ENCODE data around the gene HMCN2.

HMCN2 gene

GRCh38 chr9:130325921-130326320, 60.4 kb downstream of the HMCN2 start:
- no peak for TF ChIP-seq CTCF (IDR thresholded peaks at IDR 0.05; ENCODE audit: low read depth, low read length, missing control alignments)
- H3K4me3 ChIP-seq (ENCODE audit: low read depth, low read length) = no peak overlapping the region
- DNase-seq (ENCODE audit: low read depth) = no peak

GRCh38 chr9:130327070-130327780, 61.7 kb downstream of the HMCN2 start:
- H3K4me3 ChIP-seq (ENCODE audit: low read depth, low read length) = no peak overlapping the region
- peak; percentile 55 for TF ChIP-seq CTCF (IDR thresholded peaks at IDR 0.05; ENCODE audit: low read depth, low read length, missing control alignments)
- no peak for DNase-seq (ENCODE audit: low read depth)

GRCh38 chr9:130327781-130328348, 62.3 kb downstream of the HMCN2 start:
- TF ChIP-seq CTCF (IDR thresholded peaks at IDR 0.05; ENCODE audit: low read depth, low read length, missing control alignments) = no peak
- DNase-seq (ENCODE audit: low read depth) = no peak
- no peak overlapping the region for H3K4me3 ChIP-seq (ENCODE audit: low read depth, low read length)

- no peak for TF ChIP-seq CTCF (IDR thresholded peaks at IDR 0.05; ENCODE audit: low read depth, low read length, missing control alignments)
- DNase-seq (ENCODE audit: low read depth) = no peak
- H3K4me3 ChIP-seq (ENCODE audit: low read depth, low read length) = no peak overlapping the region
Measured at GRCh38 chr9:130328349-130328801, 62.8 kb downstream of the HMCN2 start.

- TF ChIP-seq CTCF (IDR thresholded peaks at IDR 0.05; ENCODE audit: low read depth, low read length, missing control alignments) = no peak
- no peak overlapping the region for H3K4me3 ChIP-seq (ENCODE audit: low read depth, low read length)
- no peak for DNase-seq (ENCODE audit: low read depth)
Measured at GRCh38 chr9:130329061-130329460, 63.5 kb downstream of the HMCN2 start.

- DNase-seq (ENCODE audit: low read depth) = no peak
- TF ChIP-seq CTCF (IDR thresholded peaks at IDR 0.05; ENCODE audit: low read depth, low read length, missing control alignments) = no peak
Measured at GRCh38 chr9:130330202-130330862, 64.8 kb downstream of the HMCN2 start.

More at GRCh38 chr9:130330202-130330862, 64.8 kb downstream of the HMCN2 start:
- H3K4me3 ChIP-seq (ENCODE audit: low read depth, low read length) = no peak overlapping the region
